WTC11 (cell line): ENCODE measurements around the gene TEAD1.

Source experiments
- CREB1 ChIP-seq: sonication (generic); formaldehyde crosslinking; IDR thresholded peaks from 2 replicates; pipeline ENCODE4 v1.8.0; 2023; ENCODE audit warnings: mild to moderate bottlenecking, missing genetic modification reagents
- CTCF ChIP-seq: fragments of 200-600 bp; IDR thresholded peaks from 2 replicates; pipeline ENCODE4 v1.8.0; 2022; ENCODE audit warnings: antibody characterized with exemption
- PRRX2 ChIP-seq: fragments of 250-450 bp; sonication (Bioruptor Pico); IDR thresholded peaks from 2 replicates; pipeline ENCODE4 v1.8.0; 2021; ENCODE audit warnings: mild to moderate bottlenecking

- TF ChIP-seq CTCF: no peak
- no peak for TF ChIP-seq PRRX2 (CRISPR knock-in tag)
- no peak for TF ChIP-seq CREB1 (CRISPR knock-in tag)
Observed at GRCh38 chr11:12755510-12756453, 81.6 kb downstream of the TEAD1 start.
